Gastrocnemius medialis (tissue), 4 donors: Measurements from ENCODE around the gene VAMP3.

Experiments used
- CTCF ChIP-seq, 5 experiments: fragments of 450-650 bp in 3 of 5; fragments of 200-600 bp in 2 of 5; sonication (generic) in 2 of 5; IDR thresholded peaks in 4 of 5; conservative IDR thresholded peaks in 1 of 5; 1 replicate in 4 of 5; 2 replicates in 1 of 5; pipeline ENCODE4 v1.5.1; 2016 to 2019; ENCODE audit warnings: antibody characterized with exemption in 5 of 5, mild to moderate bottlenecking in 3 of 5, moderate library complexity in 3 of 5
- POLR2A ChIP-seq, 2 donors: fragments of 450-650 bp; IDR thresholded peaks; one replicate each; pipeline ENCODE4 v1.6.1; 2017; ENCODE audit warnings: antibody characterized with exemption in 2 of 2, mild to moderate bottlenecking in 2 of 2, moderate library complexity in 2 of 2

- TF ChIP-seq CTCF (IDR thresholded peaks at IDR 0.05 in 4 of 5, conservative IDR thresholded peaks at IDR 0.05 in 1 of 5) (no peak), POLR2A (IDR thresholded peaks at IDR 0.05) (no peak)
Observed at GRCh38 chr1:7805460-7805859, 34.4 kb downstream of the VAMP3 start.
